ENCODE results near the gene COTL1.

Gene COTL1

GRCh38 chr16:84531671-84532111 lies 86.2 kb downstream of the COTL1 start:
- TF ChIP-seq REST (IDR thresholded peaks at IDR 0.05; ENCODE audit: insufficient read depth in 1 of 2, low read depth in 2 of 2, low read length in 2 of 2): no peak
- TF ChIP-seq TAF1 (IDR thresholded peaks at IDR 0.05; ENCODE audit: borderline replicate concordance, insufficient read depth, low read length): no peak
- TF ChIP-seq SIN3A (IDR thresholded peaks at IDR 0.05; ENCODE audit: borderline replicate concordance, insufficient read depth, low read length): no peak
- TF ChIP-seq POLR2AphosphoS5 (IDR thresholded peaks at IDR 0.05; ENCODE audit: low read depth, low read length): no peak
- TF ChIP-seq FOXP2 (optimal IDR thresholded peaks at IDR 0.05; ENCODE audit: borderline replicate concordance, extremely low read depth, extremely low read length, insufficient read depth): no peak

- TF ChIP-seq FOXP2 (optimal IDR thresholded peaks at IDR 0.05; ENCODE audit: borderline replicate concordance, extremely low read depth, extremely low read length, insufficient read depth) (no peak), POLR2AphosphoS5 (IDR thresholded peaks at IDR 0.05; ENCODE audit: low read depth, low read length) (no peak), REST (IDR thresholded peaks at IDR 0.05; ENCODE audit: insufficient read depth in 1 of 2, low read depth in 2 of 2, low read length in 2 of 2) (no peak), TAF1 (IDR thresholded peaks at IDR 0.05; ENCODE audit: borderline replicate concordance, insufficient read depth, low read length) (no peak), SIN3A (IDR thresholded peaks at IDR 0.05; ENCODE audit: borderline replicate concordance, insufficient read depth, low read length) (no peak)
Observed at GRCh38 chr16:84530590-84530989, 87.3 kb downstream of the COTL1 start.

GRCh38 chr16:84529607-84530006 lies 88.3 kb downstream of the COTL1 start:
- TF ChIP-seq SIN3A (IDR thresholded peaks at IDR 0.05; ENCODE audit: borderline replicate concordance, insufficient read depth, low read length): no peak
- no peak for TF ChIP-seq TAF1 (IDR thresholded peaks at IDR 0.05; ENCODE audit: borderline replicate concordance, insufficient read depth, low read length)
- TF ChIP-seq FOXP2 (optimal IDR thresholded peaks at IDR 0.05; ENCODE audit: borderline replicate concordance, extremely low read depth, extremely low read length, insufficient read depth): no peak
- TF ChIP-seq REST (IDR thresholded peaks at IDR 0.05; ENCODE audit: insufficient read depth in 1 of 2, low read depth in 2 of 2, low read length in 2 of 2): no peak
- TF ChIP-seq POLR2AphosphoS5 (IDR thresholded peaks at IDR 0.05; ENCODE audit: low read depth, low read length): no peak

GRCh38 chr16:84528322-84528721 lies 89.6 kb downstream of the COTL1 start:
- TF ChIP-seq REST (IDR thresholded peaks at IDR 0.05; ENCODE audit: insufficient read depth in 1 of 2, low read depth in 2 of 2, low read length in 2 of 2) (no peak), FOXP2 (optimal IDR thresholded peaks at IDR 0.05; ENCODE audit: borderline replicate concordance, extremely low read depth, extremely low read length, insufficient read depth) (no peak), POLR2AphosphoS5 (IDR thresholded peaks at IDR 0.05; ENCODE audit: low read depth, low read length) (no peak), SIN3A (IDR thresholded peaks at IDR 0.05; ENCODE audit: borderline replicate concordance, insufficient read depth, low read length) (no peak), TAF1 (IDR thresholded peaks at IDR 0.05; ENCODE audit: borderline replicate concordance, insufficient read depth, low read length) (no peak)
